Epithelial cell of esophagus (primary cell): ENCODE measurements around the gene AAR2.

Experiments used
- DNase-seq: peaks from one replicate; pipeline ENCODE4 v3.0.0; 2010; ENCODE audit warnings: low read depth
- H3K4me3 ChIP-seq: 2 replicates; pipeline ENCODE4 v1.5.1; 2011; ENCODE audit warnings: mild to moderate bottlenecking, low read length, control low read depth
- TF ChIP-seq, protein P1 (sequence below): IDR thresholded peaks from 2 replicates; pipeline ENCODE4 v1.5.1; 2011; ENCODE audit warnings: low read depth, mild to moderate bottlenecking, low read length, control low read depth, inconsistent platforms; ENCODE audit not compliant: insufficient read depth; ENCODE audit errors: missing control alignments

Gene AAR2

DNA sequence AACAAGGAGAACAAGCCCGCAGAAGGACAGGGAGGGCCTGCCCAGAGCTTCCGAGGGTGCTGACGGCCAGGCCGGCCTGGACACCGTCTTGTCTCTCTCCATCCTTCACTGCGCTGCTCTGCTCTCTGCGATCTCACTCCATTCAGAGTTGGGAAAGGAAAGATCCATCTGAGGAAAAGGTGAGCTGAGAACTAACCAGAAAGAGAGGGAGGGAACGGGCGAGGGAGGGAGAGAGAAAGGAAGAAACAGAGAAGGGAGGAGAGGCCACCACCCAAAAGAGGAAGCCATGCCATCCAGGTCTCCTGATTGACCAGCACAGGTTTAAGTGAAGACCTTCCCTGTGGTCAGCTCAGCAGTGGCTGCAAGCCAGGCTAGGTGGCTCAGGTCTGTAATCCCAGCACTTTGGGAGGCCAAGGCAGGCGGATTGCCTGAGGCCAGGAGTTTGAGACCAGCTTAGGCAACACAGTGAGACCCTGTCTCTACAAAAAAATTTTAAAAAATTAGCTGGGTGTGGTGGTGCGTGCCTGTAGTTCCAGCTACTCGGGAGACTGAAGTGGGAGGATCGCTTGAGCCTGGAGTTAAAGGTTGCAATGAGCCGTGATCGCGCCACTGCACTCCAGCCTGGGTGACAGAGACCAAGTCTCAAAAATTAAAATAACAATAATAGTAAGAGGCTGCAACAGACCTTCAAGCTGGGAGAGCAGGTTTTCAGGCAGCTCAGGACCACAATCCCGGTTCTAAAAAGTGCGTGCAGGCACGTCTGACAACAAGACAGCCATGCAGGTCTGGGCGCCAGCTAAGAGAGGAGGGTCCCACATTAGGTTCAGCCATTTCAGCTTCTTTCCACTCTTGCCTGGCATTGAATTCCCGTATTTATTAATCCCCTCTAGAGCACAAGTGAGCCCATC, 35.6 kb downstream of the AAR2 start:
- no peak overlapping the region for H3K4me3 ChIP-seq
- DNase-seq: no peak
- TF ChIP-seq, protein P1, sequence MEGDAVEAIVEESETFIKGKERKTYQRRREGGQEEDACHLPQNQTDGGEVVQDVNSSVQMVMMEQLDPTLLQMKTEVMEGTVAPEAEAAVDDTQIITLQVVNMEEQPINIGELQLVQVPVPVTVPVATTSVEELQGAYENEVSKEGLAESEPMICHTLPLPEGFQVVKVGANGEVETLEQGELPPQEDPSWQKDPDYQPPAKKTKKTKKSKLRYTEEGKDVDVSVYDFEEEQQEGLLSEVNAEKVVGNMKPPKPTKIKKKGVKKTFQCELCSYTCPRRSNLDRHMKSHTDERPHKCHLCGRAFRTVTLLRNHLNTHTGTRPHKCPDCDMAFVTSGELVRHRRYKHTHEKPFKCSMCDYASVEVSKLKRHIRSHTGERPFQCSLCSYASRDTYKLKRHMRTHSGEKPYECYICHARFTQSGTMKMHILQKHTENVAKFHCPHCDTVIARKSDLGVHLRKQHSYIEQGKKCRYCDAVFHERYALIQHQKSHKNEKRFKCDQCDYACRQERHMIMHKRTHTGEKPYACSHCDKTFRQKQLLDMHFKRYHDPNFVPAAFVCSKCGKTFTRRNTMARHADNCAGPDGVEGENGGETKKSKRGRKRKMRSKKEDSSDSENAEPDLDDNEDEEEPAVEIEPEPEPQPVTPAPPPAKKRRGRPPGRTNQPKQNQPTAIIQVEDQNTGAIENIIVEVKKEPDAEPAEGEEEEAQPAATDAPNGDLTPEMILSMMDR: no peak

DNA sequence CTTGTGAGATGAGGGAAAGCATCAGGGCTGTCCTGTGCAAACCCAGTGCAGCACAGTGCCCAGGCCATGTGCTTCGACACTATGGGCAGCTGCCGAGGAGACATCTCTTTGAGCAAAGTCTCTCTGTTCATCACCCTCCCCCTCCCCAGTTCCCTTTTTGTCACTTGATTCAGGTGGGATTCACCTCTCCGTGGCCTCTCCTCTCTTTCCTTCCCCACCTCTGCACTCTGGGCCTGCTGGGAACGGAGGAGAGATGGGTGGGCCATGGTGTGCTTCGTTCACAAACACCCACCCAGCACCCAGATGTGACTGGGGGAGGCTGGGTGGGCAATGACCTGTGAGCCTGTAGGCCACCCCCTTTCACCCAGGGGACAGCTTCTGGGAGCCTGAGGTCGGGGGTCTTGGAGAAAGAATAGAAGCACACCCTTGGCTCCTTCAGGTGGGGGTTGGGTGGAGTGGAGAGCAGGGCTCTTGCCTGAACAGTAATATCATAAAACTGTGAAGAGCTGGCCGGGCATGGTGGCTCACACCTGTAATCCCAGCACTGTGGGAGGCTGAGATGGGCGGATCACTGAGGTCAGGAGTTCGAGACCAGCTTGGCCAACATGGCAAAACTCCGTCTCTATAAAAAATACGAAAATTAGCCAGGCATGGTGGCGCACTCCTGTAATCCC, 36.4 kb downstream of the AAR2 start:
- DNase-seq: no peak
- no peak overlapping the region for H3K4me3 ChIP-seq
- TF ChIP-seq, protein P1: no peak

DNA sequence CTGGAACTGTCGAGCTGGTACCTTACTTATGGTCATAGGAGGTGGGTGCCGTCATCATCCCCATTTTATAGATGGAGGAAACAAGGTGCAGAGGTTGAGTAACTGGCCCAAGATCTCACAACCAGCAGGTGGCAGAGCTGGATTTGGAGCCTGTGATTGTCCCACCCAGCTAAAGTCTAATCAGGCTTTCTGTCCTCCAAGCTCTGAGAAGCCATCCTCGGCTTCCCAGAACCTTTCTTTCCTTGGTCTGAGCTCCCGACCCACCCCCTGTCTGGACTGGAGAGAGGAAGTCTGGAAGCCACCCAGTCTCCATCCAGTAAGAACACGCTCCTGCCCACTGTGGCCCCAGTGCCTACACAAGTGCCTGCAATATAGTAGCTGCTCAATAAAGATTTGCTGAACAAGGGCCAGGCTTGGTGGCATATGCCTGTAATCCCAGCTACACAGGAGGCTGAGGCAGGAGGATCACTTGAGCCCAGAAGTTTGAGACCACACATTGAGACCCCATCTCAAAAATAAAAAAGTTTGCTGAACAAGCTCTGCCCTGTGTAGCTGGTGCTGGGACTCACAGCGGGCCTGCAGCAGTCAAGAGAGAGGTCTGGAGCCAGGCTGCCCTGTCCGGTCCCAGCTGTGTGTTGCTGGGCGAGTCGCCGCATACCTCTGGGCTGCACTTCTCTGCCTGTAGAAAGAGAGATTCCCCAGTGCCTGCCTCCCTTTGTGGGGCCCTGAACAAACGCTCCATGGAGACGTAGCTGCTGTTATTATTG, 37.3 kb downstream of the AAR2 start:
- H3K4me3 ChIP-seq: no peak overlapping the region
- peak; percentile 40 for DNase-seq
- TF ChIP-seq, protein P1: peak; percentile 45

DNA sequence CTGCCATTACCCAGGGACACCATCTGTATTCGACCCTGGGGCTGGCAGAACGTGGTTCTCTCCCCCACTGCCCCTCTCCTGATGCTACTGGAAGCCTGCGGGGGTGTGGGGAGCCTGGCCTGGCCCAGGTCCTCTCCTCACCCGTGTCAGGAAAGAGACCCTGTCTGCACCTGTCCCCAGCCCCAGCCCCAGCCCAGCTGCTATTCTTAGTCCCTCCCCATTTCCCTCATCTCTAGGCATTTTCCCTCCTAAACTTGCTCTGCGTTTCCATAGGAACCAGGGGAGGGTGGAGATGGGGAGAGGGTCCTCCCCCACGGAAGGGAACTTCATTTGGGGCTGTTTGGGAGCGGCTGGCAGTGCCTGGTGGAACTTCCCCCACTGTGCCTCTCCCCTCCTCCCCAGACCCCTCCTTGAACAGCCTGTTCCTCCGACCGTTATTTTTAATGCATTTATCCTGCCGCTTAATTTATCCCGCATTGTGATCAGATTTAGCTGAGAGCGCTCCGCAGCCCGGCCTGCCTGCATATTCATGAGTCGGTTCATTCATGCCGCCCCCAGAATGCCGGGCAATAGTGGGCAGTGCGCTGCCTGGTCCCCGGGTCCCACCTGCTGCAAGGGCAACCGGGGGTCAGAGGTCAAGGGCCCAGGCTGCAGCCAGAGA, 38.0 kb downstream of the AAR2 start:
- H3K4me3 ChIP-seq: no peak overlapping the region
- no peak for DNase-seq
- TF ChIP-seq, protein P1: no peak

DNA sequence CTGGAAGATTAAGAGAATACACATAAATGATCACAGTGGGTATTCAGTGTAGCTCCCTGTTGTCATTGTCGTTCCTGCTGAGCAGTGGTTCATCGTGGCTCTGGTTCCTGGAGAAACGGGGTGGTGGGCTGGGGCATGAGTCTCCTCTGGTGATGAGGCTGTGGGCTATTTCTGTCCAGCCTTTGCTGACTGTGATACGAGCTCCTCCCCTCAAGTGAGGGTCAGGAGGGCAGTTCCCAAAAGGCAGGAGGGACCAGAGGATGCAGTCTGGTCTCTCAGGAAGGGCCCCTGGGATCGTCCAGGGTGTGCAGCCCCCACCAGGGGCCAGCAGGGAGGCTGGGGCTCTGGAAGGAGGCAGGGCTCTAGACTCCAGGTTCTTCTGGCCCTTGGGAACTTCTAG, 38.7 kb downstream of the AAR2 start:
- no peak overlapping the region for H3K4me3 ChIP-seq
- DNase-seq: no peak
- TF ChIP-seq, protein P1: no peak

DNA sequence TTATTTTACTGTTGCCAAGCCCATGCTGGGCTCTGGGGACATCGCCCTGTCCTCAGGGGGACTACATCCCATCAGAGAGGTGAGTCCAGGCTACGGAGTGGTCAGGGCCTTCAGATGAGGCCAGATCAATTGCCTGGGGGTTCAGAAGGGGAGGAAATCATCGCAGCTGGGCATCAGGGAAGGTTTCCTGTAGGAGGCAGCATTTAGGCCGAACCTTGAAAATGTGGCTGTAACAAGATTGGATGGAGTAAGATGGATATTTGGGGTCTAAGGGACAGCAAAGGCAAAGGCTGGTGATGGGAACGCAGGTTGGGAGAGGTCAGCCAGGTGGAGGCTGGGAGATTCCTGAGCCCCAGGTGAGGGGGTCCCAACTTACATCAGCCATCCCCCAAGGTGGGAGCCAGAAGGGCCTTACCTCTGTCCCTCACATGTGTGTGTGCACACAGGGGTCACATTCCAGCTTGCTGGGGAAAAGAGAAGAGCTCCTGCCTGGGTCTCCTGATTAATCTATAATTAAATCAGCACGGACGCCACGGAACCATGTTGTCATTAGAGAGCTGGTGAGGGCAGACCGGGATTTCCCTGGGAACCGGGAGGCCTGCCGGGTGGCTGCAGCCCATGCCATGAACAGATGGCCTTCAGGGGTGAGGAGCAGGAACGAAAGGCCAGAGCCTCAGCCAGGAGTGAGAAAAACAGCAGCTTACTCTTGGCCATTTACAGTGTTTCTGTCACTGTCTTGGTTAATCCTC, 39.3 kb downstream of the AAR2 start:
- H3K4me3 ChIP-seq: no peak overlapping the region
- TF ChIP-seq, protein P1: no peak
- no peak for DNase-seq
